C4-2B (cell line): ENCODE results near the gene SEPTIN5.
"Not testable (repeated sequence)": the region's sequence is repeated elsewhere in the genome, so short reads cannot be mapped to it uniquely, and the experiment has no call there.

Source experiments
- H3K27ac ChIP-seq: fragments of 450-650 bp; 2 replicates; pipeline ENCODE4 v1.5.1; 2017
- CTCF ChIP-seq: fragments of 450-650 bp; conservative IDR thresholded peaks from 2 replicates; pipeline ENCODE4 v1.5.1; 2017; ENCODE audit warnings: mild to moderate bottlenecking
- ZFX ChIP-seq: fragments of 450-650 bp; IDR thresholded peaks from 2 replicates; pipeline ENCODE4 v1.6.1; 2017

Gene SEPTIN5

GRCh38 chr22:19693581-19693980 is 20.7 kb upstream of the SEPTIN5 start:
- TF ChIP-seq ZFX (no peak), CTCF (no peak)
- no peak overlapping the region for H3K27ac ChIP-seq

- TF ChIP-seq ZFX (no peak), CTCF (no peak)
- H3K27ac ChIP-seq = no peak overlapping the region
These were observed 20.2 kb upstream of the SEPTIN5 start for GRCh38 chr22:19693981-19694670.

GRCh38 chr22:19694696-19695095 is 19.6 kb upstream of the SEPTIN5 start:
- H3K27ac ChIP-seq = no peak overlapping the region
- TF ChIP-seq CTCF = no peak
- TF ChIP-seq ZFX = no peak

GRCh38 chr22:19696504-19697276 is 17.6 kb upstream of the SEPTIN5 start:
- no peak for TF ChIP-seq ZFX
- TF ChIP-seq CTCF = no peak
- no peak overlapping the region for H3K27ac ChIP-seq

GRCh38 chr22:19697871-19698270 is 16.4 kb upstream of the SEPTIN5 start:
- H3K27ac ChIP-seq = not testable (repeated sequence)

- no peak overlapping the region for H3K27ac ChIP-seq
- no peak for TF ChIP-seq CTCF
- no peak for TF ChIP-seq ZFX
These were observed 13.4 kb upstream of the SEPTIN5 start for GRCh38 chr22:19700790-19701419.

- TF ChIP-seq CTCF (no peak), ZFX (no peak)
- no peak overlapping the region for H3K27ac ChIP-seq
These were observed 12.7 kb upstream of the SEPTIN5 start for GRCh38 chr22:19701420-19702145.
